Skeletal muscle satellite cell (primary cell): ENCODE measurements around the gene PLEKHM3.

Source experiments
- H3K27me3 ChIP-seq: 2 replicates; pipeline ENCODE4 v1.7.0; 2013; ENCODE audit warnings: low read length; ENCODE audit not compliant: control insufficient read depth, insufficient read depth
- H3K36me3 ChIP-seq: 2 replicates; pipeline ENCODE4 v1.7.0; 2013; ENCODE audit warnings: mild to moderate bottlenecking, control low read depth, low read length; ENCODE audit not compliant: insufficient read depth
- H3K4me1 ChIP-seq: 2 replicates; pipeline ENCODE4 v1.7.0; 2013; ENCODE audit warnings: low read length; ENCODE audit not compliant: control insufficient read depth, insufficient read depth
- H3K4me2 ChIP-seq: 2 replicates; pipeline ENCODE4 v1.7.0; 2013; ENCODE audit warnings: mild to moderate bottlenecking, low read length
- H3K4me3 ChIP-seq: 2 replicates; pipeline ENCODE4 v1.7.0; 2013; ENCODE audit warnings: low read length
- H3K9ac ChIP-seq: 2 replicates; pipeline ENCODE4 v1.7.0; 2013; ENCODE audit warnings: mild to moderate bottlenecking, low read depth, low read length, moderate library complexity
- H3K9me3 ChIP-seq: replicated peaks from 2 replicates; pipeline ENCODE4 v1.7.0; 2013; ENCODE audit warnings: mild to moderate bottlenecking, control low read depth, low read length

PLEKHM3 gene

GRCh38 chr2:208010506-208010905 lies 14.8 kb downstream of the PLEKHM3 start:
- Histone ChIP-seq H3K36me3 (no peaks in the 10 kb centered on the region), H3K4me2 (no peak overlapping the region), H3K27me3 (no peaks in the 10 kb centered on the region), H3K9me3 (no peaks in the 10 kb centered on the region), H3K9ac (no peak overlapping the region), H3K4me3 (no peak overlapping the region), H3K4me1 (peaks cover 3% of the 10 kb centered on the region)

- Histone ChIP-seq H3K4me1 (no peaks in the 10 kb centered on the region), H3K9ac (no peak overlapping the region), H3K4me3 (no peak overlapping the region), H3K36me3 (no peaks in the 10 kb centered on the region), H3K9me3 (no peaks in the 10 kb centered on the region), H3K4me2 (no peak overlapping the region), H3K27me3 (no peaks in the 10 kb centered on the region)
Observed at GRCh38 chr2:208006833-208007232, 18.5 kb downstream of the PLEKHM3 start.

GRCh38 chr2:208006337-208006736 lies 19.0 kb downstream of the PLEKHM3 start:
- no peaks in the 10 kb centered on the region for H3K4me1 ChIP-seq

GRCh38 chr2:208001924-208002323 lies 23.4 kb downstream of the PLEKHM3 start:
- H3K36me3 ChIP-seq: no peaks in the 10 kb centered on the region
- no peak overlapping the region for H3K4me3 ChIP-seq
- H3K4me1 ChIP-seq: peaks cover 10% of the 10 kb centered on the region
- H3K27me3 ChIP-seq: no peaks in the 10 kb centered on the region
- H3K4me2 ChIP-seq: no peak overlapping the region
- no peak overlapping the region for H3K9ac ChIP-seq
- no peaks in the 10 kb centered on the region for H3K9me3 ChIP-seq

More at GRCh38 chr2:208006337-208006736, 19.0 kb downstream of the PLEKHM3 start:
- Histone ChIP-seq H3K9ac (no peak overlapping the region), H3K9me3 (no peaks in the 10 kb centered on the region), H3K4me2 (no peak overlapping the region), H3K27me3 (no peaks in the 10 kb centered on the region), H3K36me3 (no peaks in the 10 kb centered on the region), H3K4me3 (no peak overlapping the region)

- H3K9ac ChIP-seq: no peak overlapping the region
- H3K36me3 ChIP-seq: no peaks in the 10 kb centered on the region
- no peak overlapping the region for H3K4me2 ChIP-seq
- H3K4me3 ChIP-seq: no peak overlapping the region
- H3K4me1 ChIP-seq: peaks cover 10% of the 10 kb centered on the region
- no peaks in the 10 kb centered on the region for H3K27me3 ChIP-seq
- H3K9me3 ChIP-seq: no peaks in the 10 kb centered on the region
Observed at GRCh38 chr2:208000701-208001395, 24.5 kb downstream of the PLEKHM3 start.

GRCh38 chr2:207996848-207997247 lies 28.5 kb downstream of the PLEKHM3 start:
- Histone ChIP-seq H3K36me3 (no peaks in the 10 kb centered on the region), H3K27me3 (no peaks in the 10 kb centered on the region), H3K4me1 (peaks cover 22% of the 10 kb centered on the region), H3K4me3 (no peak overlapping the region), H3K9me3 (no peaks in the 10 kb centered on the region), H3K9ac (no peak overlapping the region), H3K4me2 (no peak overlapping the region)

- Histone ChIP-seq H3K27me3 (no peaks in the 10 kb centered on the region), H3K4me3 (no peak overlapping the region), H3K9me3 (no peaks in the 10 kb centered on the region), H3K4me2 (no peak overlapping the region), H3K4me1 (peaks cover 20% of the 10 kb centered on the region), H3K9ac (no peak overlapping the region), H3K36me3 (no peaks in the 10 kb centered on the region)
Observed at GRCh38 chr2:207995887-207996286, 29.4 kb downstream of the PLEKHM3 start.

- Histone ChIP-seq H3K4me2 (no peak overlapping the region), H3K9ac (no peak overlapping the region), H3K9me3 (no peaks in the 10 kb centered on the region), H3K4me3 (no peak overlapping the region), H3K4me1 (peaks cover 12% of the 10 kb centered on the region), H3K36me3 (no peaks in the 10 kb centered on the region), H3K27me3 (no peaks in the 10 kb centered on the region)
Observed at GRCh38 chr2:207993151-207993763, 32.1 kb downstream of the PLEKHM3 start.

- Histone ChIP-seq H3K27me3 (no peaks in the 10 kb centered on the region), H3K36me3 (no peaks in the 10 kb centered on the region)
Observed at GRCh38 chr2:207991944-207992343, 33.4 kb downstream of the PLEKHM3 start.

GRCh38 chr2:207990784-207991183 lies 34.5 kb downstream of the PLEKHM3 start:
- Histone ChIP-seq H3K4me3 (no peak overlapping the region), H3K9ac (no peak overlapping the region), H3K9me3 (no peaks in the 10 kb centered on the region), H3K36me3 (no peaks in the 10 kb centered on the region), H3K27me3 (no peaks in the 10 kb centered on the region), H3K4me2 (no peak overlapping the region), H3K4me1 (peaks cover 12% of the 10 kb centered on the region)

More at GRCh38 chr2:207991944-207992343, 33.4 kb downstream of the PLEKHM3 start:
- Histone ChIP-seq H3K9me3 (no peaks in the 10 kb centered on the region), H3K4me1 (peaks cover 12% of the 10 kb centered on the region), H3K4me2 (no peak overlapping the region), H3K4me3 (no peak overlapping the region), H3K9ac (no peak overlapping the region)

GRCh38 chr2:207988975-207989374 lies 36.4 kb downstream of the PLEKHM3 start:
- Histone ChIP-seq H3K9ac (no peak overlapping the region), H3K4me1 (peaks cover 12% of the 10 kb centered on the region), H3K4me3 (no peak overlapping the region), H3K9me3 (no peaks in the 10 kb centered on the region), H3K4me2 (no peak overlapping the region), H3K27me3 (no peaks in the 10 kb centered on the region), H3K36me3 (no peaks in the 10 kb centered on the region)
